Body of pancreas (tissue), 4 donors: ENCODE data around the gene TRIM46. TPM values are rescaled to one million over a fixed set of nuclear protein-coding genes. Genes with fewer than 3 reads are reported as not detected.
"Not testable (repeated sequence)": the region's sequence is repeated elsewhere in the genome, so short reads cannot be mapped to it uniquely, and the experiment has no call there.

ENCODE experiments used
- ATAC-seq: fragments of 150-250 bp; one replicate; pipeline ENCODE4 v1.9.1; 2016
- DNase-seq, 4 donors: peaks; one replicate each; pipeline ENCODE4 v3.0.0-alpha.2; 2019
- H3K27ac ChIP-seq, 4 donors: fragments of 200-600 bp; sonication (generic); 1 replicate in 3 of 4; 2 replicates in 1 of 4; pipeline versions ENCODE4 v1.5.1 to v1.6.1; 2016 to 2019; ENCODE audit warnings: mild to moderate bottlenecking in 1 of 4, mixed read lengths in 1 of 4, moderate library complexity in 1 of 4
- H3K27me3 ChIP-seq, 2 donors: fragments of 200-600 bp; sonication (generic); one replicate each; pipeline ENCODE4 v1.6.0; 2016; ENCODE audit warnings: mild to moderate bottlenecking in 1 of 2
- H3K36me3 ChIP-seq, 2 donors: fragments of 200-600 bp; sonication (generic); replicated peaks in 1 of 2; 2 replicates each; pipeline ENCODE4 v1.5.1; 2016; ENCODE audit warnings: low read depth in 2 of 2; ENCODE audit not compliant: insufficient read depth in 1 of 2
- H3K4me1 ChIP-seq: fragments of 200-600 bp; sonication (generic); one replicate; pipeline ENCODE4 v1.6.0; 2016
- H3K4me3 ChIP-seq, 2 donors: fragments of 200-600 bp; sonication (generic); 1 replicate in 1 of 2; 2 replicates in 1 of 2; pipeline ENCODE4 v1.5.1; 2016 to 2019
- H3K9me3 ChIP-seq, 3 donors: fragments of 200-600 bp; sonication (generic); 1 replicate in 2 of 3; 2 replicates in 1 of 3; pipeline ENCODE4 v1.5.1; 2016
- POLR2A ChIP-seq, 3 donors: fragments of 450-650 bp; IDR thresholded peaks; one replicate each; pipeline ENCODE4 v1.6.1; 2016; ENCODE audit warnings: antibody characterized with exemption in 3 of 3, mild to moderate bottlenecking in 2 of 3
- WGBS, 2 donors: methylation state at CpG; one replicate each; pipeline ENCODE4 v1.1.5; 2017; 5-methylcytosine and 5-hydroxymethylcytosine counted together
- intact Hi-C: fragments of 100-400 bp; cut with DNase I; formaldehyde crosslinking; loops from one replicate; pipeline ENCODE4 v1.15.1; 2023
- total RNA-seq, 2 donors: library from RNA; depleted of rRNA; stranded (reverse); fragments of >200 nt; gene quantifications; one replicate each; pipeline ENCODE4 v1.1.0, GENCODE V29; 2016
- TF ChIP-seq, protein P1 (sequence below), 7 experiments: fragments of 450-650 bp in 4 of 7; fragments of 200-600 bp in 3 of 7; sonication (generic) in 3 of 7; IDR thresholded peaks; one replicate each; pipeline ENCODE4 v1.5.1; 2016 to 2019; ENCODE audit warnings: antibody characterized with exemption in 7 of 7

The TRIM46 gene
- total RNA-seq, 2 donors from 2014 or later = 0.26 TPM; not detected in 1

DNA sequence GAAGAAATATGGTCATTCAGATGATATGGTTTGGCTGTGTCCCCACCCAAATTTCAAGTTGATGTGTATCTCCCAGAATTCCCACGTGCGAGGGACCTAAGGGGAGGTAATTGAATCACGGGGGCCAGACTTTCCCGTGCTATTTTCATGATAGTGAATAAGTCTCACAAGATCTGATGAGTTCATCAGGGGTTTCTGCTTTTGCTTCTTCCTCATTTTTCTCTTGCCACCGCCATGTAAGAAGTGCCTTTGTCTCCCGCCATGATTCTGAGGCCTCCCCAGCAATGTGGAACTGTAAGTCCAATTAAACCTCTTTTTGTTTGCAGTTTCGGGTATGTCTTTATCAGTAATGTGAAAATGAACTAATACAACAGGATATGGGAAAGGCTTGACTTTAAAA is 31.9 kb upstream of the TRIM46 start:
- Histone ChIP-seq H3K27ac (no peak overlapping the region), H3K36me3 (no peaks in the 10 kb centered on the region), H3K9me3 (no peaks in the 10 kb centered on the region), H3K4me3 (no peak overlapping the region), H3K4me1 (peaks cover 30% of the 10 kb centered on the region), H3K27me3 (no peaks in the 10 kb centered on the region)
- no peak for DNase-seq
- 70 to 73% methylated on average over 7 of the region's 7 CpGs for WGBS, 2 donors
- TF ChIP-seq, protein P1, sequence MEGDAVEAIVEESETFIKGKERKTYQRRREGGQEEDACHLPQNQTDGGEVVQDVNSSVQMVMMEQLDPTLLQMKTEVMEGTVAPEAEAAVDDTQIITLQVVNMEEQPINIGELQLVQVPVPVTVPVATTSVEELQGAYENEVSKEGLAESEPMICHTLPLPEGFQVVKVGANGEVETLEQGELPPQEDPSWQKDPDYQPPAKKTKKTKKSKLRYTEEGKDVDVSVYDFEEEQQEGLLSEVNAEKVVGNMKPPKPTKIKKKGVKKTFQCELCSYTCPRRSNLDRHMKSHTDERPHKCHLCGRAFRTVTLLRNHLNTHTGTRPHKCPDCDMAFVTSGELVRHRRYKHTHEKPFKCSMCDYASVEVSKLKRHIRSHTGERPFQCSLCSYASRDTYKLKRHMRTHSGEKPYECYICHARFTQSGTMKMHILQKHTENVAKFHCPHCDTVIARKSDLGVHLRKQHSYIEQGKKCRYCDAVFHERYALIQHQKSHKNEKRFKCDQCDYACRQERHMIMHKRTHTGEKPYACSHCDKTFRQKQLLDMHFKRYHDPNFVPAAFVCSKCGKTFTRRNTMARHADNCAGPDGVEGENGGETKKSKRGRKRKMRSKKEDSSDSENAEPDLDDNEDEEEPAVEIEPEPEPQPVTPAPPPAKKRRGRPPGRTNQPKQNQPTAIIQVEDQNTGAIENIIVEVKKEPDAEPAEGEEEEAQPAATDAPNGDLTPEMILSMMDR (IDR thresholded peaks at IDR 0.05) = no peak
- TF ChIP-seq POLR2A (IDR thresholded peaks at IDR 0.05) = no peak
- intact Hi-C loops = no loop called here
- no peak for ATAC-seq

GRCh38 chr1:155145491-155145890 is 28.2 kb upstream of the TRIM46 start:
- no peak for TF ChIP-seq POLR2A (IDR thresholded peaks at IDR 0.05)
- TF ChIP-seq, protein P1 (IDR thresholded peaks at IDR 0.05) = peak in 1 of 7 experiments; percentile 6
- no peaks in the 10 kb centered on the region for H3K27me3 ChIP-seq
- H3K27ac ChIP-seq = no peak overlapping the region
- WGBS, 2 donors = 53 to 74% methylated on average over 3 of the region's 3 CpGs
- no peaks in the 10 kb centered on the region for H3K36me3 ChIP-seq
- no peak overlapping the region for H3K4me3 ChIP-seq
- no peaks in the 10 kb centered on the region for H3K9me3 ChIP-seq
- no peaks in the 10 kb centered on the region for H3K4me1 ChIP-seq
- intact Hi-C loops = no loop called here
- no peak for DNase-seq
- no peak for ATAC-seq

DNA sequence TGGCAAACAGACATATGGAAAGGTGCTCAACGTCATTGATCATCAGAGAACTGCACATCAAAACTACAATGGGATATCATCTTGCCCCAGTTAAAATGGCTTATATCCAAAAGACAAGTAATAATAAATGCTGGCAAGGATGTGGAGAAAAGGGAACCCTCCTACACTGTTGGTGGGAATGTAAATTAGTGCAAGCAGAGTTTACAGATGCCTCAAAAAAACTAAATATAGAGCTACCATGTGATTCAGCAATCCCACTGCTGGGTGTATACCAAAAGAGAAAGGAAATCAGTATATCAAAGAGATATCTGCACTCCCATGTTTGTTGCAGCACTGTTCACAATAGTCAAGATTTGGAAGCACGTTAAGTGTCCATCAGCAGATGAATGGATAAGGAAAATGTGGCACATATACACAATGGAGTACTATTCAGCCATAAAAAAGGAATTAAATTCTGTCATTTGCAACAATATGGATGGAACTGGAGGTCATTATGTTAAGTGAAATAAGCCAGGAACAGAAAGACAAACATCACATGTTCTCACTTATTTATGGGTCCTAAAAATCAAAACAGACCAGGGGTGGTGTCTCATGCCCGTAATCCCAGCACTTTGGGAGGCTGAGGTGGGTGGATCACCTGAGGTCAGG is 17.5 kb upstream of the TRIM46 start:
- H3K36me3 ChIP-seq, H3K9me3 ChIP-seq, DNase-seq, ATAC-seq, H3K27ac ChIP-seq, H3K4me3 ChIP-seq, H3K4me1 ChIP-seq, intact Hi-C loops, H3K27me3 ChIP-seq: not testable (repeated sequence)
- 55 to 64% methylated on average over 3 of the region's 3 CpGs for WGBS, 2 donors

DNA sequence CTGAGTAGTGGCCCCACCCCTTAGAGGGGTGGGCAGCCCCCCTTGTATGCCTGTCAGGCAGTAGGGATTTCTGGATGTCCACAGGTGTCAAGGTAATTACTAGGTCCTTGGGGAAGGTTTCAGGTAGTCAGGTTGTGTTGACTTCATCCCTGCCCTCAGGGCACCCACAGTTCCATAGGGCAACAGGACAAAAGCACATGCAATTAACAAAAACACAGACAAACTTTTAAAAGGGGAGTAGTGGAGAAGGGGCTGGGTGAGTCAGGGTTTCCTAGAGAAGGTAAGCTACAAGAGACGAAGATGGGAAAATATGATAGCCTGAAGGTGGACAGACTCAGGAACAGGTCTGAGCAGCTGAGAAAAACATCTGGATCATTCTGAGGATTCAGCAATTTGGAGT is 14.7 kb upstream of the TRIM46 start:
- DNase-seq = no peak
- no peaks in the 10 kb centered on the region for H3K36me3 ChIP-seq
- no peak overlapping the region for H3K27ac ChIP-seq
- no peaks in the 10 kb centered on the region for H3K27me3 ChIP-seq
- no peaks in the 10 kb centered on the region for H3K9me3 ChIP-seq
- no peak overlapping the region for H3K4me3 ChIP-seq
- 44 to 56% methylated on average over 1 of the region's 1 CpG for WGBS, 2 donors
- intact Hi-C loops = no loop called here
- no peak for TF ChIP-seq POLR2A (IDR thresholded peaks at IDR 0.05)
- TF ChIP-seq, protein P1 (IDR thresholded peaks at IDR 0.05) = no peak
- H3K4me1 ChIP-seq = no peaks in the 10 kb centered on the region
- ATAC-seq = no peak

- WGBS, 2 donors = 58 to 79% methylated on average over 8 of the region's 8 CpGs
- intact Hi-C loops = no loop called here
- Histone ChIP-seq H3K4me1 (no peaks in the 10 kb centered on the region), H3K9me3 (no peaks in the 10 kb centered on the region), H3K27ac (no peak overlapping the region), H3K4me3 (no peak overlapping the region), H3K36me3 (no peaks in the 10 kb centered on the region), H3K27me3 (no peaks in the 10 kb centered on the region)
- no peak for DNase-seq
- no peak for ATAC-seq
- TF ChIP-seq POLR2A (IDR thresholded peaks at IDR 0.05) = no peak
- TF ChIP-seq, protein P1 (IDR thresholded peaks at IDR 0.05) = no peak
Measured at GRCh38 chr1:155160128-155160527, 13.5 kb upstream of the TRIM46 start.

- H3K27me3 ChIP-seq, intact Hi-C loops, DNase-seq, H3K36me3 ChIP-seq, H3K27ac ChIP-seq, H3K4me1 ChIP-seq, H3K9me3 ChIP-seq, ATAC-seq, H3K4me3 ChIP-seq: not testable (repeated sequence)
- 94 to 95% methylated on average over 4 to 6 of the region's 6 CpGs for WGBS, 2 donors
Measured at GRCh38 chr1:155162631-155163030, 11.0 kb upstream of the TRIM46 start.

DNA sequence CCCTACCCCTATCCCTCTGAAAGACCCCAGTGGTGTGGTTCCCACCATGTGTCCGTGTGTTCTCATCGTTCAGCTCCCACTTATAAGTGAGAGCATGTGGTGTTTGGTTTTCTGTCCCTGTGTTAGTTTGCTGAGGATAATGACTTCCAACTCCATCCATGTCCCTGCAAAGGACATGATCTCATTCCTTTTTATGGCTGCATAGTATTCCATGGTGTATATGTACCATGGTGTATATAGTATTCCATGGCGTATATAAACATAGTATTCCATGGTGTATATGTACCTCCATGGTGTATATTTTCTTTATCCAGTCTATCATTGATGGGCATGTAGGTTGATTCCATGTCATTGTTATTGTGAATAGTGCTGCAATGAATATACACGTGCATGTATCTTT is 9.9 kb upstream of the TRIM46 start:
- H3K9me3 ChIP-seq, DNase-seq, H3K36me3 ChIP-seq, intact Hi-C loops, H3K4me3 ChIP-seq, H3K27ac ChIP-seq, ATAC-seq, H3K27me3 ChIP-seq: not testable (repeated sequence)
- peaks cover 11% of the 10 kb centered on the region for H3K4me1 ChIP-seq
- WGBS, 2 donors = 89 to 96% methylated on average over 4 of the region's 4 CpGs

- intact Hi-C loops = loop anchor here (5.0 kb wide), 2 partner anchors 32 to 72 kb away; no protein-coding TSS in a partner anchor
- not testable (repeated sequence) for DNase-seq
- WGBS, 2 donors = 78 to 85% methylated on average over 10 of the region's 11 CpGs
Measured at GRCh38 chr1:155164625-155165024, 9.0 kb upstream of the TRIM46 start.

More at GRCh38 chr1:155164625-155165024, 9.0 kb upstream of the TRIM46 start:
- not testable (repeated sequence) for H3K27ac ChIP-seq, H3K4me3 ChIP-seq, H3K27me3 ChIP-seq, ATAC-seq, H3K36me3 ChIP-seq, H3K9me3 ChIP-seq
- H3K4me1 ChIP-seq = peaks cover 11% of the 10 kb centered on the region
